Smooth muscle cell of the brain vasculature (primary cell): ENCODE data around the gene C10orf90.

ENCODE experiments used
- DNase-seq: peaks from one replicate; pipeline ENCODE4 v3.0.0-alpha.2; 2012; ENCODE audit warnings: low read depth, low spot score

The C10orf90 gene

DNA sequence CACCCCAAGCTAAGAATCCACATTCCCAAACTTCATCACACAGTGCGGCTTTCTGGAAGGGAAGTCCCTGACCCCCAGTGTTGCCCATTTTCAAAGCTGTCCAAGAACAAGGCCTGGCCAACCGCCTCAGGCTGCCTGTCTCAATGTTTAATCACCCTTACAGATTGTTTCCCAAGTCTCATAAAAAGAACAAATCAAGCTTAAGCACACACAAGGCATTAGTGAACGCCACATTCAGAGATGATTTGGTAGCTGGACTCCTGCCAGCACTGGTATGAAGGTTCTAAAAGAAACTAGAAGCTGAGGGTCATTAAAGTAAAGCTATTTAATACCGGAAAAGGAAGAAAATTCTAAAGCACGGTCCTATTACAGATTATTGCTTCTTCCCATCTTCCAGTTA is 35.6 kb downstream of the C10orf90 start:
- no peak for DNase-seq

DNA sequence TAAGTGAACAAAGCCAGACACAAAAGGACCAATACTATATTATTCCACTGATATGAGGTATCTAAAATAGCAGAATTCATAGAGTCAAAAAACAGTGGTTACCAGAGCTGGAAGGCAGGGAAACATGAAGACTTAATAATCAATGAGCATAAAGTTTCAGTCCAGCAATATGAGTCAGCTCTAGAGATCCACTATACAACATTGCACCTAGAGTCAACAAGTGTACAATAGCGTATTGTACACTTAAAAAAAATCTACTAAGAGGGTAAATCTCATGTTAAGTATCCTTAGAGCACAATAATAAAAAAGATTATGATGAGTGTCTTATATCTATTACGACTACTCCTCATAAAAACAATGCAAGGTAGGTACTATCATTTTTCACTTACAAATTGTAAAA is 36.1 kb downstream of the C10orf90 start:
- DNase-seq, result no peak

DNA sequence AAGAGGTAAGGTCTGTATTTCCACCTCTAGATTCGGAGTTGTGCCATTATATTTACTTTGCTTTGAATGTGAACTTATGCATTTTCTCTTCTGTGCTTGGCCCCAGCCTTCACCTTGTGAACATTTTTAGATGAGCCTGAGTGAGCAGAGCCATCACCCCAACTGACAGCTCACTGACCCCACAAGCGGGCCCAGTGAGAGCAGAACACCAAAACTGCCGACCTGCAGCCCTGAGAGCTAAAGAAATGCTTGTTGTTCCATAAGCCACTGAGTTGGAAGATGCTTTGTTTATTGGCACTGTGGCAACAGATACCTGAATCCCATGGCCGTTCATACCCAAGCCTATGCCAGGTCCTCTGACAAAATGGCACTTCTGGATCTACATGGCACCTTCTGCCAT is 37.8 kb downstream of the C10orf90 start:
- DNase-seq, result no peak

DNA sequence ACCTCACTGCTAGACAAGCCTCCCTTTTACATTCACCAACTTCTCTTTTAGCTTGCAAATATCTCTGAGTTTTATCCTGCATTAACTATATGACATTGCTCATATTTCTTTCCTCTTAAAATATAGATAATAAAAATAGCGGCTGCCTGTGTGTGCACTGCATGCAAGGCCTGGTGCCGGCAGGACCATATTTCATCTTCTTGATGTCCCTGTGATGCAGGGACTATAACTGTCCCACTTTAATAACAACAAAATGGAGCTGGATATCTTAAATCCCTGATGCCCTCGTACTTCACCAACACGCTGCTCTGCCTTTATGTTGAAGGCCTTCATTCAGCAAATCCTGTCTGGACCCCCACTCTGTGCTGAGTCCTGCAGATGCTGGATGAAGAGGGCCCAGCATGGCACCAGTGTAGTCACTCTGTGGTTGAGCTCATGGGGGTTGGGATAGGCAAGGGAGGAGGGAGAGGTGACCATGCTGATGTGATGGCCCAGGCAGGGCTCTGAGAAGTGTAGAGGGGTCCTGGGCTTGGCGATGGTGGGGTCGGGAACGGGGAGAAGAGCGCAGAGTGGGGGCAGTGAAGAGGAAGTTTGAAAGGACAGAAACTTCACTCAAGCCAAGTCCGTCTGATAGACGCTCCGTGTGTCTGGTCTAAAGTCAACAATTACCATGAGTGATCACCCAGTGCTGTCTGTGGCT is 40.4 kb downstream of the C10orf90 start:
- no peak for DNase-seq

DNA sequence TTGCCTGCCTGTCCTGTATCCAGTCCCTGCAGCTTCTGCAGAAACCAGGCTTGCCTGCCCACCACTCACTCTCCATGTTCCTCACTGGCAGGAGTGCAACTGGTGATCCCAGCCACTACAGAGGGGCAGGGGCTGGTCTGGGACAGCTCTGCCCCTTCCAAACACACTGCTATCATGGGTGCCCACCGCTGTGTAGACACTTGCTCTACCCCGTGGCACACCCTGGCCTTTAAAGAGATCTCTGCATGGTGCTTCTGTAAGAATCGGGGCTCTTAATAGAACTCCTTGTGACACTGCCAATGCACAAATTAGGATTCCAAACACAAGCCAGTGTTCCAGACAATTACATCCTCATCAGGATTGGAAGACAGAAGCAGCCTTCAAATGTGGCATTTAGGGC is 41.7 kb downstream of the C10orf90 start:
- no peak for DNase-seq

DNA sequence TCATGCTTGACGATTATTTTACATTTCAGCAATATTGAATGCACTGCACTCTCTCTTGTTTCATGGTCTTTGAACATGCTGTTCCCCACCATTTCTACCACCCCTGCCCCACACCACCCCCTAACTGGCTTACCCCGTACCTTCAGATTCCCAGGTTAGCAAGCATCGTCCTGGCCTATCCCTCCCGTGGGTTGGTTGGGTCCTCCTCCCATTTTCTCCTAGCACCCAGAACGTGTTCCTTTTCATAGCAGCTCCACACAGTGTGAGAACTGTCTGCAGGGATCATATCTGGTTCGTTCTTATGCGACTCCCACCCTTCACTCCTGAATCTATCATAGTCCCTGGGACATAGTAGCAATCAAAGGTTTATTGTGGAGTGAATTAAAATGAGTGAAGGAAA is 48.6 kb downstream of the C10orf90 start:
- no peak for DNase-seq

DNA sequence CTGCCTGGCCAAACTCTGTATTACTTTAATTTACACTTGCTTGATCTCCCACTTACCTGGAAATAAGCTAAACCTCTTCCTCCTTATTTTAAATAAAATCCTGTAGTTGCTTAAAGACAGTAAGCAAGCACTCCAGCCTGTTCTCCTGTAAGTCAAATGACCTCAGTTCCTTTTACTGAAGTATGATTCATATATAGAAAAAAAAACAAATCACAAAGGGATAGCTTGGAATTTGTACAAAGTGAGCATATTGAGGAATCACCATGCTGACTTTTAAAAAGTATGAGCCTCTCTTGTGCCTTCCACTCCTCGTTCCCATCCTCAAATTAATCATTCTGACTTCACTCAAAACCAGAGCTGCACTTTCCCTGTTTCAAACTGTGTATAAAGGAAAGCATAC is 52.0 kb downstream of the C10orf90 start:
- DNase-seq, result no peak

DNA sequence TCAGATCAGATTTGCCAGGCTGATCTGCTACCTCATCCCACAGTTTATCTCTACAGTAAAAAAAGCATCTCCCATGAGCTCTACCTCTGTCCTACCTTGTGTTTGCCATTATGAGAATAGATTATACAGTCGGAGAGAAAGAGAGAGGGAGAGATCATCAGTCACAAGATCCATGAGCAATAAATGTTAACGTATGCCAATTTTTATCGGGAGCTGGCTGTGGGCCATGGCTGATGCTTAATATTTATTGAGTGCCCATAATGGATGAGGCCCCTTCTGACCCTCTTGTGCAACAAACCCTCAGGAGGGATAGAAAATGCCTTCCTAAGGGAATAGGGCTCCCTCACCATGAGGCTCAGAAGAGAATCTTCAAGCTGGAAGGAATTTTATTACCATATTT is 52.8 kb downstream of the C10orf90 start:
- DNase-seq, result no peak

DNA sequence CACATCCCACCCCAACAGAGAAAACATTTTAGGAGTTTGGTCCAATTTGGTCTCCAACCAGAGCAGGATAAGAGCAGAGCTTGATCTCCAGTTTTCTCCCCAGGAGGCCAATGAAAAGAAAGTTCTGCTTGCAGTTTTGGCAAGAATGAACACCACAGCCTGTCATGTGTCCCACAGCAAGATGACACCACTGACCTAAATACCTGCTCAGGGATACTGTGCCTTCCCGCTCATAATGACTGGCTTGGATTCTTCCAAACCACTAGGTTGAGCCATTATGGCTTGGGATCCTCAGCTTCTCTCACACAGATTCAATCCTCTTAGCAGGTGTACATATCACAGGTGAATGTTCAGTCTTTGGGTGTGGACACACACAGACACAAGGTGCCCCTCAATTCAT is 53.3 kb downstream of the C10orf90 start:
- no peak for DNase-seq

DNA sequence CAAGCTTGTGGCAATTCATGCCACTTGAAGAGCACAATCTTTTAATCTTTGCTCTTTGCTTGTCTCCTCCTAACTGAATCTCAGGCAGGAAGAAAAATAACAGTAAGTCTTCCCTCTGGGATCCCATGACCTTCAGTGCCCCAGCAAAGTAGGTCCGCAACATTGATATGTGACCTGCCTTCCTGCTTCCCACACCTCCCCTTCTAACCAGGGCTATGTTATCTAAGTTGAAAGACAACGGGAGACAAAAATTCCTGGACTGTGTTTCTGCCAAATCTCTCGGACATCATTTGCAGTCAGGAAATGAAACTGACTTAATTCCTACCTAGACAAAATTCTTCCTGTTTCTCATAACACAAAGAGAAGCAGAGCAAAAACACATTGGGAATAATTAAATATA is 53.8 kb downstream of the C10orf90 start:
- DNase-seq, result no peak

DNA sequence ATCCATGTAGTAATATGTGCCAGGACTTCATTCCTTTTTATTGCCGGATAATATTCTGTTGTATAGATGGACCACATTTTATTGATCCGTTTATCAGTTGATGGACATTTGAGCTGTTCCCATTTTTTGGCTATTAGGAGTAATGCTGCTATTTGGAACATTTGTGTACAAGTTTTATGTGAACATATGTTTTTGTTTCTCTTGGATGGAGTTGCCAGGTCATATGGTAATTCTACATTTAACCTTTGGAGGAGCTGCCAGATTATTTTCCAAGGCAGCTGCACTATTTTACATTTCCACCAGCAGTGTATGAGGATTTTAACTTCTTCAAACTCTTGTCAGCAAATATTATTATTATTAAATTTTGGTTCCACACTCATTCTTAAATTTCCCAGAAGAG is 59.2 kb downstream of the C10orf90 start:
- no peak for DNase-seq

DNA sequence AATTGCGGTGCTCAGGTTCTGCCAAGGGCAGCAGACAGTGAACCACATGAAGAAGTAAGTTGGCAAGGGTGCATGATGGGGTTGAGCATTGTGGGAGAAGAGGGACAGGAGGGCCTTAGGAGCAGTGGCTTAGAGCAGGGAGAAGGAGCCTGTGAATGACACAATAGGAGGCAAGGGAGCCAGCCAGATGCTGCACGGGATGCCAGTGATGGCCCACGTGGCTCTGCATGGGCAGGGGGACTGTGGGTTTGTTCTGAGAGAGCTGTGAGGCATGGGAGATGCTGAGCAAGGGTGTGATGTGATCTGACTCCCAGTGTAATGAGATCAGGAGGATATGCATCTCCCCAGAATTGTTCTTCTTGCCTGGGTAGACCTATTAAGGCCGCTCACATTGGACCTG is 60.9 kb downstream of the C10orf90 start:
- no peak for DNase-seq

DNA sequence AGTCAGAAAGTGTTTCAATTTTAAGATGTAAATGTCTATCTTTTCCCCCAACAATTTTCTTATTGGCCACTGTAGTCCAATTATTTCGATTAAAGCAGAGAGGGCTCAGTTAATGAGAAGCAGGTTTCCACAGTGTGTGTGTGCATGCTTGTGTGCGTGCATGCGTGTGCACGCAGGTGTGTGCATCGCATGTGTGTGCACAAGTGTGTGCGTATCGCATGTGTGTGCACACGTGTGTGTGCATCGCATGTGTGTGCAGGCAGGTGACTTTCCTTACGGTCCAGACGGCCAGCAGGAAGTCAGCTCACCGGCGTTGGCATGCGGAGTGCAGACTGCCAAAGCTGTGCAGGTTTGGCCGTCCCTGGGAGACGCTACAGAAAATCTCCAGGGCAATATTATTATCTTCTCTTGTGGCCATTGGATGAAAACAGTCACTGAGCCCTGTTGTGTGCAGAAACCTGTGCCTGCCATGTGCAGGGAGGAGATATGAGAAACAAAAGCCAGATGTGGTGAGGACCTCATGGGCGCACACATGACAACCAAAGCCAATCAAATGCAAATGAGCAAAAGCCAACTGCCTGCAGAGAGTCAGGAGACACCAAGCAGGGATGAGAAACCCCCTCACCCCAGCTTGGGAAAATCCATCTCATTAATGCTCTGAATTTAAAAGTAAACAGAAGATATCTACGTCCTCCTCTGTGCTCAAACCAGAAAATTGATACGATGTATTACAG is 70.4 kb downstream of the C10orf90 start:
- DNase-seq, result no peak

DNA sequence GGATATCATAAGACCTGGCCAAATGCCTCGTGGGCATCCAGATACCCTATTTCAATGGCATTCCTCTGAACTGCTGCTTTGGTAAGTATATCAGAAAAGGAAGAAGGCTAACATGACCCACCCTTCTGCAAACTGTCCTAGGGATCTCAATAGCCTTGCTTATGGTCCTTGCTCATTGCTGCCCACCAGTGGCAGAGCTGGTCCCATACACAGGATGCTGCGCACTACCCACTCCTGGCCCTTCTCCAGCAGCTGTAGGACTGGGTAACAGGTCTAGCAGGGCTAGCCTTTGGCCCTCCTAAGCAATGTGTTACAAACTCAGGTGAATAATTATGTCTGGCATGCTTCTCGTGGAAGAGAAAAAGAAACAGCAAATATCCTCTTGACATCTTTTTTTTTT is 72.5 kb downstream of the C10orf90 start:
- no peak for DNase-seq

DNA sequence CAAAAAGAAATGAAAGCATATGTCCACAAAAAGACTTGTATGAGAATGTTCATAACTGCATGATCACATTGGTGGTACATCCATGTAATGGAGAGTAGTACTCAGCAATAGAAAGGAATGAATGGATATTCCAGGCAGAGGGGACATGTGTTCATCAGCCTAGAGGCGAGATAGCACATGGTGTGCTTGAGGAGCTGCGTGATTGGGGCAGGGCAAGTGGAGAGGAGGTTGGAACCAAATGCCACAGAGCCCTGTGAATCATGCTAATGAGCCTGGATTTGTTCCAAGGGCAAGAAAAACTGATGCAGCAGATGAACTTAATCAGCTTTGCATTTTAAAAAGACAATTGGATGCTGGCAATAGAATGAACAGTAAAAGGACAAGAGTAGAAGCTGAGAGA is 73.3 kb downstream of the C10orf90 start:
- DNase-seq, result no peak

DNA sequence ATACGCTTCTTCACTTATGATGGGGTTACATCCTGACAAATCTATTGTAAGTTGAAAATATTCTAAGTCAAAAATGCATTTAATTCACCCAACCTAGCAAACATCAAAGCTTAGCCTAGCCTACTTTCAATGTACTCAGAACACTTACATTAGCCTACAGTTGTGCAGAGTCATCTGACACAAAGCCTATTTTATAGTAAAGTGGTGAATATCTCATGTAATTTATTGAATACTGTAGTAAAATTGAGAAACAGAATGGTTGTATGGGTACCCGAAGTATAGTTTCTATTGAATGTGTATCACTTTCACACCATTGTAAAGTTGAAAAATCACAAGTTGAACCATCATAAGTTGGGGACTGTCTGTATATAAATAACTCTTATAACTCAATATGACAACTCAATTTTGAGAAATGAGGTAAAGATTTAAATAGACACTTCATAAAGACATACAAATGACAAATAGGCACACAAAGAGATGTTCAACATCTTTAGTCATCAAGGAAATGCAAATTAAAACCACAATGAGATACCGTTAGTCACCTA is 73.9 kb downstream of the C10orf90 start:
- no peak for DNase-seq

DNA sequence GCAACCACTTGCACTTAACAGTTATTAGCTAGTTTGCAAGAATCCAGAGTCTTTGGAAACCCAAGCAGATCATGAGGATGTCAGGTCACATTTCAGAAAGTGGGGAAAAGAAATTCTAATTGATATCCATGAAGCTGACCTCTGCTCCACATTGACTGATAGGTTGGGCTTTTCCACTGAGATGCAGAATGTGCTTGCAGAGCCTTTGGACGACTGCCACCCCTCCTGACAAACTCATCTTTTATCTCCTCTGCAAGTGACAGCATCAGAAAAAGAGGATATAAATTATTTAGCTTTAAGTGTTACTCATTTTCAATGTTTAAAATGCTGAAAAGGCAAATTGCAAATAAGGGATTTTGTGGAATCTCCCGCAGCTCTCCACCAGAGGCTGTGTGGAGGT is 75.3 kb downstream of the C10orf90 start:
- no peak for DNase-seq

DNA sequence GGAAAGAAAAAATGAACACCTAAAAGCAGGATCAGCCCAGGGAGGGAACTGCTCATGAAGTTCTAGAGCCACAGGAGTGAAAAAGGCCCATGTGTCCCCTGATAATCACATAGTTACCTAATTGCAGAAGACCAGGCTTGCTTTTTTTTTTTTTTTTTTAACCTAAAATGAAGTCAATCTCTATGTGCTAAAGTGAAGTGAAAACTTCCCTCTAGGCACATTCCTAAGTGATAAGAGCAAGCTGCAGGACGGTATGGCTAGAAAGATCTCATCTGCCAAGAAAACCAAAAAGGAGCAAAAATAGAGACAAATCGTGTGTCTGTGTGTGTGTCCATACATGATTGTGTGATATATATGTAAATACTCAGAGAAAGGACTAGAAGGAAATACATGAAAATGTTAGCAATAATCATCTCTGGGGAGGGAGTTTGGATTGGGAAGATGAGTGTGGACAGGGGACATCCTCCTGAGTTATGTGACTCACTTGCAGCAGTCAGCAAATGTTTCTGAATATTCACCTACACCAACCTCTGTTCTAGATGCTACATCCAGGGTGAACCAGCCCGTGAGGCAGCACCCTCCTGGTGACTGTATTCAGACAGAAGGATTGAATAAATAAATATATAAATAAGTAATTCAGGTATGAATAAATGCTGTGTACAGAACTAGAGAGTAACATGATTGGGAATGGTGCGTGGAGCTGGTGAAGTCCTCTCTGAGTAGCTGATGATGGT is 76.4 kb downstream of the C10orf90 start:
- DNase-seq, result no peak

DNA sequence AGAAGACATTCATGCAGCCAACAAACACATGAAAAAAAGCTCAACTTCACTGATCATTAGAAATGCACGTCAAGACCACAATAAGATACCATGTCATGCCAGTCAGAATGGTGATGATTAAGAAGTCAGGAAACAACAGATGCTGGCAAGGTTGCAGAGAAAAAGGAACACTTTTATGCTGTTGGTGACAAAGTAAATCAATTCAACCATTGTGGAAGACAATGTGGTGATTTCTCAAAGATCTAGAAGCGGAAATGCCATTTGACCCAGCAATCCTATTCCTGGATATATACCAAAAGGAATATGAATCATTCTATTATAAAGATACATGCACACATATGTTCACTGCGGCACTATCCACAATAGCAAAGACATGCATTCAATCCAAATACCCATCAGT is 77.6 kb downstream of the C10orf90 start:
- DNase-seq, result no peak

DNA sequence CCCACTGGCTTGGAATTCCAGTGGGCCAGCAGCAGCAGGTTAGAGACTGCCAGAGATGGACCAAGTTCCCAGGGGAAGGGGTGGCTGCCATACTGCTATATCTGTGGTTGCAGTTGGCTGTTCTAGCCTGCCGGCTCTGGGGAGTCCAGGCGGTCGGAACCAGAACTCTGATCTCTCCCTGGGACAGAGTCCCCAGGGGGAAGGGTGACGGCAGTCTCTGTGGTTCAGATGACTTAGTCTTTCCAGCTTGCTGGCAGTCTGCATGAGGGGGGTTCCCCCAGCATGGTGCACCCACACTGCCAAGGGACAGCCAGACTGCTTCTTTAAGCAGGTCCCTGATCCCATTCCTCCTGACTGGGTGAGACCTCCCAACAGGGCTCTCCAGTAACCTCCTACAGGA is 82.5 kb downstream of the C10orf90 start:
- no peak for DNase-seq

DNA sequence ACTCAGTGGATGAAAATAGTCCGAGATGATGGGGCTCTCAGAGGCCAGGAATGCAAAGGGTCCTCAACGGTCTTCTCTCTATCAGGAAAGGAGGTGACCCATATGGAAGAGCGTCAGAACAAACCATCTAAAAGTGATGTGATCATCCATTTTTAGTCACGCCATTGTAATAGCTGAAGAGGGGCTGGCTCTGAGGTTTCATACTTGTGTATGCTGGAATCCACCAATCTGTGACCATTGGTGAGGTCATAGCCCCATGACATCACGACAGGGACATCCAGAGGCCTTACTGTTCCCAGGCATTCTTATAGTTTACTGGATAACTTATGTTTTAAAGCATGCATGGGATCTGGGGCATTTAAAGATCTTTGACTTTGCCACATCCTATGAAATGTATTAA is 83.6 kb downstream of the C10orf90 start:
- no peak for DNase-seq

DNA sequence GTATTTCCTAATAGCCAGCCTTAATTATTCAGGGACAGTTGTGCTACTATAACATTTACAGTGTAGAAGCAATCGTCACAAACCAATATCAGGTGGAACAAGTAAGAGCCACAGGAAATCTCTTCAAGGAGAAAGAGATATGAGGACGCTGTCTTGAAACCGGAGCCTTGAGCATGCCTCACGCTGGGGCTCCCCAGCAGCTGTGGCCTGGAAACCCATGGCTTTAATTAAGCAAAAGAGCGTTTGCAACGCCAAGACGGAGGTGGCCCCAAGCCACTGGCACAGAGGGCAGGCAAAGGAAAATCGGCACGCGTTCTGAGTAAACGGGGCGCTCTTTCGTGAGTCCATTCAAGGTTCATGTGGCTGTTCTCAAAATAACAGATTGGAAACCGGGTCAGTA is 84.4 kb downstream of the C10orf90 start:
- DNase-seq, result no peak
